22Rv1 (cell line): ENCODE data around the gene CHST15.

Experiments
- H3K27ac ChIP-seq: fragments of 450-650 bp; 2 replicates; pipeline ENCODE4 v1.5.1; 2017
- CTCF ChIP-seq: fragments of 450-650 bp; IDR thresholded peaks from 2 replicates; pipeline ENCODE4 v1.5.1; 2017; ENCODE audit warnings: mild to moderate bottlenecking
- ZFX ChIP-seq: fragments of 450-650 bp; IDR thresholded peaks from 2 replicates; pipeline ENCODE4 v1.6.1; 2017; ENCODE audit warnings: antibody characterized with exemption, borderline replicate concordance

The CHST15 gene

GRCh38 chr10:124002391-124003069 lies 90.9 kb downstream of the CHST15 start:
- TF ChIP-seq CTCF (no peak), ZFX (no peak)

DNA sequence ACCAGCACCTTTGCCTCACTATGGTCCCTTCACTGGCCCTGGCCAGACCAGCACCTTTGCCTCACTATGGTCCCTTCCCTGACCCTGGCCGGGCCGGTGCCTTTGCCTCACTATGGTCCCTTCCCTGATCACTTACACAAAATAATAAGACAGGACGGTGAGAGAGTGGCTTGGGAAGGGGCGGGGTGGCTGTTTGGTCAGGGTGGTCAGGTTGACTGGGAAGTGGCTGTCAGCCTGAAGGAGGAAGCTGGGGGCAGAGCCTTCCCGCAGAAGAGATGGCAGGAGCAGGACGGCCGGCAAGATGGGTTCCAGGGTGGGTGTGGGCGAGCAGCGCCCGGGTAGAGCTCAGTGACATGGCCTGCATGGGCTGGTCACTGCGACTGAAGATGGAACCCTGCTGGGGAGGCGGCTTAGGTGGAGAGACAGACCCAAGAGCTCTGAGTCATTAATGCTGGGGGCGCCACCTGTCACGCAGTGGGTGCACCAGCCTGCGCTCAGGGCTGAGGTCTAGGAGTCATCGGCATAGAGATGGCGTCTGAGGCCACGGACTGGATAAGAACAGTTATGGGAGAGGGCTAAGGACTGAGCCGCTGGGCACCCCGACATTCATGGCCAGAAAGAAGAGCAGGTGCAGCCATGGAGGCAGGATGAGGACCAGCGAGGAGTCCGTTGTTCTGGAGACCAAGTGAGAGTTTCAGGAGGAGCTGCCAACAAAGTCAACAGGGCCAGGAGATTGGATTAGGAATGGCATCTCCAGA lies 91.8 kb downstream of the CHST15 start:
- no peak overlapping the region for H3K27ac ChIP-seq
- TF ChIP-seq CTCF (no peak), ZFX (no peak)

More at GRCh38 chr10:124002391-124003069, 90.9 kb downstream of the CHST15 start:
- no peak overlapping the region for H3K27ac ChIP-seq

DNA sequence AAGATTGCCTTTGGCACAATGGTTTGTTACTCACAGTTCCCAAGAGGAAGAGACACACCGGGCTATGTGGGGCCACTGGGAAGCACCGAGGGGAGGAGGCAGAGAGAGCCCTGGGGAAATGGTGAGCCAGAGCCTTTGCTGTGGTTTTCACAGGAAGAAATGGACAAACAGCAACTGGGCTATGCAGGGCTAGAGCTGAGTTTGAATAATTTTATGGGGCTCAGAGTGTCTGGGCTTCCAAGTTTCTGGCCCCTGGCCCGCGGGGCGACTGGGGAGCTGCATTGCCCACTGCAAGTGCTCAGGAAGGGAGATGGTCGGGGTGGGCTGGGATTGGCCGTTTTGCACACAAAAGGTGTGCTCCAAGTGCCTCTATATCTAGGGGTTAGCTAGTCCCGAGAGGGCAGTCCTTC lies 92.6 kb downstream of the CHST15 start:
- TF ChIP-seq CTCF (no peak), ZFX (no peak)
- H3K27ac ChIP-seq: no peak overlapping the region

DNA sequence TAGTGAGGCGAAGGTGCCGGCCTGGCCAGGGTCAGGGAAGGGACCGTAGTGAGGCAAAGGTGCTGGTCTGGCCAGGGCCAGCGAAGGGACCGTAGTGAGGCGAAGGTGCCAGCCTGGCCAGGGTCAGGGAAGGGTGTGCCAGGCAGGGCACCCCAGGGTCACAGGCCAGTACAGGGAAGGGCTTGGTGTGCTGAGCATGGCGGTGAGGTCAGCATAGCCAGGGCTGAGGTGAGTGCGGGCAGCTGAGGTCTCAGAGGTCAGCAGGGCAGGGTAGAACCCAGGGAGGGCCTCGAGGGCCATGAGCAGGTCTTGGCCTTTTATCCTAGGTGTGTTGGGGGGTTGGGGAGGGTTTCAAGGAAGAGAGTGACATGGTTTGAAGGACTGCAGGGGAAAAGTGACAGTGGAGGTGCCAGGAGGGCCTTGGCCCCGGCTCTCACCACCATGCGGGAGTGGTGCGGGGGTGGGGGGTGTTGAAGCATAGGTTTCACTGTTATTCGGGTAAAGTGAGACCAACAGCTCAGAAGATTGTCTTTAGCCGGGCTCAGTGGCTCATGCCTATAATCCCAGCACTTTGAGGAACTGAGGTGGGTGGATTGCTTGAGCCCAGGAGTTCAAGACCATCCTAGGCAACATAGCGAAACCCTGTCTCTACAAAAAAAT lies 93.3 kb downstream of the CHST15 start:
- TF ChIP-seq ZFX (no peak), CTCF (no peak)
- no peak overlapping the region for H3K27ac ChIP-seq

GRCh38 chr10:123999261-123999660 lies 94.1 kb downstream of the CHST15 start:
- TF ChIP-seq ZFX: no peak
- no peak for TF ChIP-seq CTCF
- no peak overlapping the region for H3K27ac ChIP-seq

DNA sequence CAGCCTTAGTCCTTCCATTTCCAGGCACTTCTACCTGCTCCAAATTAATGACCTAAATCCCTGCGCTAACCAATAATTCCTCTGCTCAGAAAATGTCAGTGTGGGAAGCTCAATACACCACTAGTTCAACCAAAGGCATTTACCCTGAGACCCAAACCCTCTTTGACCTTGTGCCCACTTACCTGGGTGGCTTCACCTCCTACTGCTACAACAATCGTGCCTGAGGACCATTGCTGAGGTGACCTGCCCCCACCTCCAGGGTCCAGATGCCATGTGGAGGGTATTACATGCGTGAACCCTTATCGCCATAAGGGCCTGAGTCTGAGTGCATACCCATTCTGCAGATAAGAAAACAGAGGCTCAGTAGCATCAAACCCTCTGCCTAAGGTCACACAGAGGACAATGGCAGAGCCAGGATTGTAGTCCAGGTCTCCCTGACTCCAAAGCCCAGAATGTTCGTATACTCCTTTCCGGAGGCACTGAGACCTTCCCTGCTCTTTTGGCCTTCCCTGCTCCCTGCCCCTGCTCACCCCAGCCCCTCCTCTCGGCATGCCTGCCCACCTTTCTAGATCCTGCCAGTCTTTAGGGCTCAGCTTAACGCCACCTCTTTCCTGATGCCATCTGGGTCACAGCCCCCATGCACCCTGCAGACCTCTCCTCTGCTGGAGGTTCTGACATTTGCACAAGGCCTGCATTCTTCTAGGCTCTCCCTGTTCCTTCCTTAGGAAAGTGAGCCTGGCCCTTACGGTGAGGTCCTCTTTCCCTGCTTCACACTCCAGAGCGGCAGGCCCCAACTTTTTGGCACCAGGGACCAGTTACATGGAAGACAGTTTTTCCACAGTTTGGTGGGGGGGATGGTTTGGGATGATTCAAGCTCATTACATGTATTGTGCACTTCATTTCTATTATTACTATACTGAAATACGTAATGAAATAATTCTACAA lies 94.9 kb downstream of the CHST15 start:
- H3K27ac ChIP-seq: no peak overlapping the region

More for the DNA sequence above, 94.9 kb downstream of the CHST15 start:
- TF ChIP-seq ZFX (no peak), CTCF (no peak)
